Neural progenitor cell (in vitro differentiated cells): ENCODE data around the gene XPO1. TPM values are rescaled to one million over a fixed set of nuclear protein-coding genes. Genes with fewer than 3 reads are reported as not detected.

ENCODE experiments used
- DNase-seq: peaks from one replicate; pipeline ENCODE4 v3.0.0-alpha.2; 2016; ENCODE audit warnings: low spot score
- H2AFZ ChIP-seq: fragments of 200-600 bp; sonication (generic); replicated peaks from 2 replicates; pipeline ENCODE4 v1.6.1; 2016; ENCODE audit warnings: antibody characterized with exemption
- H3F3A ChIP-seq: fragments of 200-600 bp; sonication (generic); 2 replicates; pipeline ENCODE4 v1.6.1; 2016; ENCODE audit warnings: antibody characterized with exemption, low read depth
- H3K27ac ChIP-seq: fragments of 200-600 bp; sonication (generic); 2 replicates; pipeline ENCODE4 v1.5.1; 2016; ENCODE audit warnings: mild to moderate bottlenecking
- H3K27me3 ChIP-seq: fragments of 200-600 bp; sonication (generic); 2 replicates; pipeline ENCODE4 v1.6.1; 2016; ENCODE audit warnings: mild to moderate bottlenecking, moderate library complexity
- H3K36me3 ChIP-seq: fragments of 200-600 bp; sonication (generic); 2 replicates; pipeline ENCODE4 v1.5.1; 2016
- H3K4me1 ChIP-seq: fragments of 200-600 bp; sonication (generic); 2 replicates; pipeline ENCODE4 v1.6.1; 2016; ENCODE audit warnings: mixed run types
- H3K4me2 ChIP-seq: fragments of 200-600 bp; sonication (generic); 2 replicates; pipeline ENCODE4 v1.6.1; 2016
- H3K4me3 ChIP-seq: fragments of 200-600 bp; sonication (generic); 2 replicates; pipeline ENCODE4 v1.5.1; 2016
- H3K79me2 ChIP-seq: fragments of 200-600 bp; sonication (generic); 2 replicates; pipeline ENCODE4 v1.6.1; 2016; ENCODE audit warnings: low read depth
- H3K9ac ChIP-seq: fragments of 200-600 bp; sonication (generic); 2 replicates; pipeline ENCODE4 v1.6.1; 2016
- H3K9me3 ChIP-seq: fragments of 200-600 bp; sonication (generic); 2 replicates; pipeline ENCODE4 v1.5.1; 2016; ENCODE audit warnings: low read depth
- H4K20me1 ChIP-seq: fragments of 200-600 bp; sonication (generic); 2 replicates; pipeline ENCODE4 v1.6.1; 2016; ENCODE audit warnings: low read depth
- H3K27ac Mint-ChIP-seq: 3 replicates; pipeline ENCODE4 v1.8.0; 2021; ENCODE audit warnings: mixed read lengths
- H3K27me3 Mint-ChIP-seq: 2 replicates; pipeline ENCODE4 v1.8.0; 2022; ENCODE audit warnings: low read depth, mild to moderate bottlenecking, inconsistent platforms, moderate library complexity, mixed read lengths; ENCODE audit not compliant: insufficient read depth
- H3K36me3 Mint-ChIP-seq: 3 replicates; pipeline ENCODE4 v1.8.0; 2021; ENCODE audit warnings: mixed read lengths
- H3K4me1 Mint-ChIP-seq: 3 replicates; pipeline ENCODE4 v1.8.0; 2021; ENCODE audit warnings: mixed read lengths
- H3K4me3 Mint-ChIP-seq: 3 replicates; pipeline ENCODE4 v1.8.0; 2021; ENCODE audit warnings: mild to moderate bottlenecking, moderate library complexity, mixed read lengths
- H3K9me3 Mint-ChIP-seq: 3 replicates; pipeline ENCODE4 v1.8.0; 2020; ENCODE audit warnings: mixed read lengths
- CTCF ChIP-seq: fragments of 200-600 bp; sonication (generic); IDR thresholded peaks from 2 replicates; pipeline ENCODE4 v1.5.1; 2017; ENCODE audit warnings: antibody characterized with exemption, mild to moderate bottlenecking
- EZH2 ChIP-seq: fragments of 200-600 bp; sonication (generic); IDR thresholded peaks from 2 replicates; pipeline ENCODE4 v1.6.1; 2017; ENCODE audit warnings: antibody characterized with exemption, mild to moderate bottlenecking, moderate library complexity
- EZH2phosphoT487 ChIP-seq: fragments of 200-600 bp; sonication (generic); IDR thresholded peaks from 2 replicates; pipeline ENCODE4 v1.6.1; 2017; ENCODE audit warnings: antibody characterized with exemption
- total RNA-seq: library from RNA; depleted of rRNA; stranded (reverse); fragments of >200 nt; gene quantifications from 2 replicates; pipeline ENCODE4 v1.2.3, GENCODE V29; 2015; ENCODE audit warnings: low replicate concordance

Gene XPO1
- total RNA-seq, 1 donor from 2014 or later: 681 TPM

GRCh38 chr2:61566566-61566965 lies 28.4 kb upstream of the XPO1 start:
- Histone ChIP-seq H3K4me1 (no peaks in the 10 kb centered on the region), H3K27me3 (no peaks in the 10 kb centered on the region), H3F3A (no peaks in the 10 kb centered on the region), H3K9ac (no peak overlapping the region), H4K20me1 (no peaks in the 10 kb centered on the region), H3K4me2 (no peak overlapping the region), H3K4me3 (no peak overlapping the region), H3K9me3 (no peaks in the 10 kb centered on the region), H3K79me2 (no peaks in the 10 kb centered on the region), H3K36me3 (no peaks in the 10 kb centered on the region), H3K27ac (no peak overlapping the region), H2AFZ (no peak overlapping the region)
- TF ChIP-seq CTCF (no peak), EZH2 (no peak), EZH2phosphoT487 (no peak)
- DNase-seq: no peak
- Mint-ChIP-seq H3K4me3 (no peak overlapping the region), H3K9me3 (no peaks in the 10 kb centered on the region), H3K27ac (no peak overlapping the region), H3K36me3 (no peaks in the 10 kb centered on the region), H3K4me1 (no peaks in the 10 kb centered on the region), H3K27me3 (peaks cover under 1% of the 10 kb centered on the region)

GRCh38 chr2:61562615-61563014 lies 24.5 kb upstream of the XPO1 start:
- Histone ChIP-seq H3K4me3 (no peak overlapping the region), H3K27ac (no peak overlapping the region), H4K20me1 (no peaks in the 10 kb centered on the region), H3K9me3 (no peaks in the 10 kb centered on the region), H3K4me1 (no peaks in the 10 kb centered on the region), H3K27me3 (no peaks in the 10 kb centered on the region), H3K36me3 (no peaks in the 10 kb centered on the region), H2AFZ (no peak overlapping the region), H3F3A (no peaks in the 10 kb centered on the region), H3K9ac (no peak overlapping the region), H3K79me2 (no peaks in the 10 kb centered on the region), H3K4me2 (no peak overlapping the region)
- TF ChIP-seq CTCF (no peak), EZH2 (no peak), EZH2phosphoT487 (no peak)
- DNase-seq: no peak
- H3K27me3 Mint-ChIP-seq: no peaks in the 10 kb centered on the region
- H3K4me3 Mint-ChIP-seq: no peak overlapping the region
- no peaks in the 10 kb centered on the region for H3K4me1 Mint-ChIP-seq
- H3K36me3 Mint-ChIP-seq: no peaks in the 10 kb centered on the region
- H3K27ac Mint-ChIP-seq: no peak overlapping the region
- no peaks in the 10 kb centered on the region for H3K9me3 Mint-ChIP-seq

- Mint-ChIP-seq H3K27me3 (peaks cover 2% of the 10 kb centered on the region), H3K4me3 (no peak overlapping the region), H3K9me3 (no peaks in the 10 kb centered on the region), H3K27ac (no peak overlapping the region), H3K36me3 (no peaks in the 10 kb centered on the region), H3K4me1 (peaks cover 10% of the 10 kb centered on the region)
- no peak overlapping the region for H3K4me2 ChIP-seq
- no peaks in the 10 kb centered on the region for H4K20me1 ChIP-seq
- TF ChIP-seq EZH2: no peak
- no peak for TF ChIP-seq EZH2phosphoT487
- no peak for TF ChIP-seq CTCF
- no peaks in the 10 kb centered on the region for H3K4me1 ChIP-seq
- H3K36me3 ChIP-seq: no peaks in the 10 kb centered on the region
- H3F3A ChIP-seq: no peaks in the 10 kb centered on the region
- no peaks in the 10 kb centered on the region for H3K27me3 ChIP-seq
- no peak overlapping the region for H2AFZ ChIP-seq
- H3K9ac ChIP-seq: no peak overlapping the region
- H3K27ac ChIP-seq: no peak overlapping the region
- no peak for DNase-seq
- no peak overlapping the region for H3K4me3 ChIP-seq
- no peaks in the 10 kb centered on the region for H3K9me3 ChIP-seq
- no peaks in the 10 kb centered on the region for H3K79me2 ChIP-seq
Observed at GRCh38 chr2:61558160-61558559, 20.0 kb upstream of the XPO1 start.

GRCh38 chr2:61557381-61557780 lies 19.2 kb upstream of the XPO1 start:
- H3K9ac ChIP-seq: no peak overlapping the region
- Mint-ChIP-seq H3K27me3 (peaks cover 2% of the 10 kb centered on the region), H3K36me3 (no peaks in the 10 kb centered on the region), H3K4me1 (peaks cover 10% of the 10 kb centered on the region), H3K9me3 (no peaks in the 10 kb centered on the region), H3K4me3 (no peak overlapping the region), H3K27ac (no peak overlapping the region)
- no peaks in the 10 kb centered on the region for H3K4me1 ChIP-seq
- no peaks in the 10 kb centered on the region for H3K27me3 ChIP-seq
- DNase-seq: no peak
- H3K4me2 ChIP-seq: no peak overlapping the region
- H3K4me3 ChIP-seq: no peak overlapping the region
- H3K79me2 ChIP-seq: no peaks in the 10 kb centered on the region
- no peaks in the 10 kb centered on the region for H3K36me3 ChIP-seq
- no peaks in the 10 kb centered on the region for H4K20me1 ChIP-seq
- no peak overlapping the region for H2AFZ ChIP-seq
- H3K27ac ChIP-seq: no peak overlapping the region
- no peaks in the 10 kb centered on the region for H3F3A ChIP-seq
- no peaks in the 10 kb centered on the region for H3K9me3 ChIP-seq
- TF ChIP-seq EZH2phosphoT487 (no peak), EZH2 (no peak), CTCF (no peak)
